GM12872 (cell line): ENCODE measurements around the gene ATP1A2.

ENCODE experiments used
- CTCF ChIP-seq: IDR thresholded peaks from 3 replicates; pipeline ENCODE4 v1.5.1; 2011; ENCODE audit warnings: low read depth, mild to moderate bottlenecking, low read length, moderate library complexity; ENCODE audit not compliant: insufficient read depth

ATP1A2 gene

GRCh38 chr1:160129558-160129957 is 14.0 kb downstream of the ATP1A2 start:
- TF ChIP-seq CTCF, result no peak

DNA sequence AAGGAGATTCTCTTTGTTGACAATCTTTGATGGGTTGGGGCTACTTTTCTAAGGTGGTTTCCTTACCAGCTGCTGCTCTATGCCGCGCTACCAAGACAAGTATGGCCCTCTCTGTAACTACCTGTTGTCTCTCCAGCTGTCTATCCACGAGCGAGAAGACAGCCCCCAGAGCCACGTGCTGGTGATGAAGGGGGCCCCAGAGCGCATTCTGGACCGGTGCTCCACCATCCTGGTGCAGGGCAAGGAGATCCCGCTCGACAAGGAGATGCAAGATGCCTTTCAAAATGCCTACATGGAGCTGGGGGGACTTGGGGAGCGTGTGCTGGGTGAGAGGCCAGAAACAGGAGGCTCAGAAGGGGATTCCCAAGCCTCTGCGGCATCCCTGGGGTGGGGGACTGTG is 14.4 kb downstream of the ATP1A2 start:
- no peak for TF ChIP-seq CTCF

- TF ChIP-seq CTCF, result no peak
Measured at GRCh38 chr1:160130486-160130885, 14.9 kb downstream of the ATP1A2 start.

GRCh38 chr1:160130939-160131338 is 15.4 kb downstream of the ATP1A2 start:
- TF ChIP-seq CTCF, result no peak

DNA sequence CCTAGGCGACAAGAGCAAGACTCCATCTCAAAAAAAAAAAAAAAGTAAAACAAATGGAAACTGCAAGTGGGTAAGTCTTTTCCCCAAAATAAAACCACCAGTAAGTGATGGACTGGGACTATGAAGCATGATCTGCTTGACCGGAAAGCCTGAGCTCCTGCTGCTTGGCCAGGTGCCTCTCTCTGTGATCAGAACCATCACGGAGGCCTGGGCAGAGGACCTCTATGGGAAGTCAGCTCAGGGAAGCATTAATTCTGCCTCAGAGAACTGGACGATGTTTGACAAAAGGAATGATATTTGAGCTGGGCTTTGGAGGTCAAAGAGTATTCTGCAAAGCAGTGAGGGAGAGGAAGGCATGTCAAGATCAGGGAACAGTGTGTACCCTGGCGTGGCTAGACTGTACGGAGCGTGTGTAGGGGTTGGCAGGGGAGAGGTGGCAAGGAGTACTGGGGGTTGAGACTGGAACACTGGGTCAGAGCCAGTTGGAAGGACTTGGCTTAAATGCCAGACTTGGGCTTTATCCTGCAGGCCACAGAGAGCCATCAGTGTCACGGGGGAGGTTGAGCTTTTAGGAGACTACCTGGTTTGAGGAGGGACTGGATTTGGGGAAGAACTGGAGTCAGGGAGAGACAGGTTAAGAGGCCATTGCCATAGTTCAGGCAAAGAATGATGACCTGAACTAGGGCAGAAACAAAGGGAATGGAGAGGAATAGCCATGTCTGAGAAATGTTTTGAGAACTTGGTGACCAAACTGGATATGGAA is 16.4 kb downstream of the ATP1A2 start:
- TF ChIP-seq CTCF, result no peak

GRCh38 chr1:160133990-160134770 is 18.6 kb downstream of the ATP1A2 start:
- no peak for TF ChIP-seq CTCF

DNA sequence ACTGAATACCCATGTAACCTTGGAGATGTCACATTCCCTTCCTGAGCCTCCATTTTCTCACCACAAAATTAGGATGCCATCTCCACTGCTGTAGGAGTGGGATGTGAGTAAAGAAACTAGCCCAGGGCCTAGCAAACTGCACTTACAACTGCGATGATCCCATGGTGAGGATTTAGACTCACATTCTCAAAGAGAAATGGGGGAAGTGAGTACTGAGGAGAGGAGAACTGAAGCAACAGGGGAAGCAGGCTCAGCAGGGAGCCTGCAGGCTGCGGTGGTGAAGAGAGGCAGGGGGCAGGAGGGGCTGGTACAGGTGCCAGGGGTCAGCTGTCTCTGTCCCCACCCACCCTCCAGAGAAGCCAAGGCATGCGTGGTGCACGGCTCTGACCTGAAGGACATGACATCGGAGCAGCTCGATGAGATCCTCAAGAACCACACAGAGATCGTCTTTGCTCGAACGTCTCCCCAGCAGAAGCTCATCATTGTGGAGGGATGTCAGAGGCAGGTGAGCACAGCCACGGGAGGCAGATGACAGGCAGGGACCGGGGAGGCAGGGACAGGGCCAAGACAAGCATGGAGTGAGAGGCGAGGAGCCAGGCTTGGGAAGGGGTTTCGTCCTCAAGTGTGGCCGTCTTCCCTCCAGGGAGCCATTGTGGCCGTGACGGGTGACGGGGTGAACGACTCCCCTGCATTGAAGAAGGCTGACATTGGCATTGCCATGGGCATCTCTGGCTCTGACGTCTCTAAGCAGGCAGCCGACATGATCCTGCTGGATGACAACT is 19.4 kb downstream of the ATP1A2 start:
- TF ChIP-seq CTCF, result no peak
